Mononuclear cell (primary cell): ENCODE measurements around the gene RHBDL2. TPM values are rescaled to one million over a fixed set of nuclear protein-coding genes. Genes with fewer than 3 reads are reported as not detected.
"Not testable (repeated sequence)": the region's sequence is repeated elsewhere in the genome, so short reads cannot be mapped to it uniquely, and the experiment has no call there.

Experiments used
- H3K27me3 ChIP-seq: 2 replicates; pipeline ENCODE4 v1.6.0; 2011; ENCODE audit warnings: low read length, control low read depth; ENCODE audit not compliant: insufficient read depth
- H3K4me1 ChIP-seq: 2 replicates; pipeline ENCODE4 v1.5.1; 2011; ENCODE audit warnings: mild to moderate bottlenecking, low read length, control low read depth; ENCODE audit not compliant: insufficient read depth
- H3K4me3 ChIP-seq: 2 replicates; pipeline ENCODE4 v1.5.1; 2011; ENCODE audit warnings: mild to moderate bottlenecking, low read length, moderate library complexity
- H3K9me3 ChIP-seq: 2 replicates; pipeline ENCODE4 v1.5.1; 2011; ENCODE audit warnings: low read depth, mild to moderate bottlenecking, control low read depth, low read length
- total RNA-seq: library from RNA; depleted of rRNA; stranded (reverse); fragments of >200 nt; gene quantifications from one replicate; pipeline ENCODE4 v1.2.3, GENCODE V29; 2012

RHBDL2 gene
- total RNA-seq, 1 donor: not detected

DNA sequence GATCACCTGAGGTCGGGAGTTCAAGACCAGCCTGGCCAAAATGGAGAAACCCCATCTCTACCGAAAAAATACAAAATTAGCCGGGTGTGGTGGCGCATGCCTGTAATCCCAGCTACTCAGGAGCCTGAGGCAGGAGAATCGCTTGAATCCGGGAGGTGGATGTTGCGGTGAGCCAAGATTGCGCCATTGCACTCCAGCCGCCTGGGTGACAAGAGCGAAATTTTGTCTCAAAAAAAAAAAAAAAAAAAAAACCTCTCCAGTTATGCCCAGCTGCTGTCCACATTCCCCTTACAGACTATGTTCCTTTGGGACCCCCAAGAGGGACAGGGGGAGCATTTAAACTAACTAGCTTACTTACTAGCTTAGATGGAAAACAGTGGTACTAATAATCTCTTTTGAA lies 105.3 kb downstream of the RHBDL2 start:
- not testable (repeated sequence) for H3K9me3 ChIP-seq, H3K27me3 ChIP-seq, H3K4me3 ChIP-seq
- H3K4me1 ChIP-seq: peaks cover 27% of the 10 kb centered on the region

Other genes starting within 250 kb of the RHBDL2 start
- gene RRAGC, start 82.1 kb downstream of the RHBDL2 start, total RNA-seq: 13.3 TPM
- gene MYCBP, start 68.5 kb downstream of the RHBDL2 start, total RNA-seq: 5.6 TPM
- gene GJA9, start 60.2 kb downstream of the RHBDL2 start, total RNA-seq: not detected
- gene AKIRIN1, start 49.4 kb upstream of the RHBDL2 start, total RNA-seq: 103 TPM
- gene NDUFS5, start 84.5 kb upstream of the RHBDL2 start, total RNA-seq: 272 TPM